ENCODE data around the gene KCNMB4.

DNA sequence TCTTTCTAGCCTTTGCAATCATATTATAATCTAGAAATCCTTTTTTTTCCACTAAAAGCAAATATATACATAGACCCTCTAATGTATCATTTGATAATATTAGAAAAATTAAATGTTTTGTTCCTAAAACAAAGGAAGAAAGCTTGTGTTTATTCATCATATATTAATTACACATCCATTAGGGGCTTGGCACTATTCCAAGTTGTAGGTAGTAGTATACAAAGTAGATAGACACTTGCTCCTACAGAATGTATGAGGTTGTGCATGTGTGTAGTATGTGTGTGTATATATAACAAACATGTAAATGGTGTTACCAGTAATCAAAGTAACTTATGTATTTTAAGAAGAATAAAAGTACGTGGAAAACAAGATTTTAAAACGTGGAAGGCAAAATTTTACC is 15.0 kb upstream of the KCNMB4 start:
- TF ChIP-seq POLR2AphosphoS5 (IDR thresholded peaks at IDR 0.05; ENCODE audit: low read depth, low read length): no peak
- TF ChIP-seq, protein P1, sequence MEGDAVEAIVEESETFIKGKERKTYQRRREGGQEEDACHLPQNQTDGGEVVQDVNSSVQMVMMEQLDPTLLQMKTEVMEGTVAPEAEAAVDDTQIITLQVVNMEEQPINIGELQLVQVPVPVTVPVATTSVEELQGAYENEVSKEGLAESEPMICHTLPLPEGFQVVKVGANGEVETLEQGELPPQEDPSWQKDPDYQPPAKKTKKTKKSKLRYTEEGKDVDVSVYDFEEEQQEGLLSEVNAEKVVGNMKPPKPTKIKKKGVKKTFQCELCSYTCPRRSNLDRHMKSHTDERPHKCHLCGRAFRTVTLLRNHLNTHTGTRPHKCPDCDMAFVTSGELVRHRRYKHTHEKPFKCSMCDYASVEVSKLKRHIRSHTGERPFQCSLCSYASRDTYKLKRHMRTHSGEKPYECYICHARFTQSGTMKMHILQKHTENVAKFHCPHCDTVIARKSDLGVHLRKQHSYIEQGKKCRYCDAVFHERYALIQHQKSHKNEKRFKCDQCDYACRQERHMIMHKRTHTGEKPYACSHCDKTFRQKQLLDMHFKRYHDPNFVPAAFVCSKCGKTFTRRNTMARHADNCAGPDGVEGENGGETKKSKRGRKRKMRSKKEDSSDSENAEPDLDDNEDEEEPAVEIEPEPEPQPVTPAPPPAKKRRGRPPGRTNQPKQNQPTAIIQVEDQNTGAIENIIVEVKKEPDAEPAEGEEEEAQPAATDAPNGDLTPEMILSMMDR (IDR thresholded peaks at IDR 0.05): no peak
- no peak for TF ChIP-seq TCF12 (IDR thresholded peaks at IDR 0.05)
